RWPE1 (cell line): ENCODE results near the gene RSPH4A.
"Not testable (repeated sequence)": the region's sequence is repeated elsewhere in the genome, so short reads cannot be mapped to it uniquely, and the experiment has no call there.

Experiments
- CTCF ChIA-PET: fragments of 350-600 bp; sonication (Branson Sonifier 250); formaldehyde crosslinking; extraction: SDS; loops from one replicate; lab custom pipeline; 2021; lab: Yijun Ruan, JAX
- POLR2A ChIA-PET: fragments of 400-600 bp; formaldehyde crosslinking; extraction: SDS; loops from one replicate; lab custom pipeline; 2020; ENCODE audit warnings: antibody characterized with exemption; ENCODE audit not compliant: low non-redundant PET; lab: Yijun Ruan, JAX
- DNase-seq: peaks from one replicate; pipeline ENCODE4 v3.0.0; 2012; ENCODE audit warnings: low spot score
- H3K27ac ChIP-seq: fragments of 450-650 bp; 2 replicates; pipeline ENCODE4 v1.5.1; 2017
- TF ChIP-seq, protein P1 (sequence below): fragments of 450-650 bp; conservative IDR thresholded peaks from 2 replicates; pipeline ENCODE4 v1.5.1; 2017; ENCODE audit warnings: low read depth, mild to moderate bottlenecking

Gene RSPH4A

DNA sequence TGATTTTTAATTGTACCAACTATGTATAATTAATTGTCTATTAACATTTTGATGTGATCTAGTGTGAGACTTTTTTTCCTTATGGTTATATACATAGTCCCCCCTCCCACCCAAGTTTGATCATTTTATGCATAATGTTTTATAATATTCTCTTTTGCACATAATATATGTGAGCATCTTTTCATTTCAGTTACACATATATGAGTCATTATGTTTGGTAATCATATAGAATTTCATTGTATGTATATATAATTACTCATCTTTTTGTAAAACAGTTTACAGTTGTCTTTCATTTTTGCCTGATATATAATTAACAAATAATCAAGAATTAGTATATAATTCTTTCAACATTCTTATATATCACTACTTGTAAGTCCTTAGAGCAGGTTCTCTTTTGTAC lies 30.0 kb upstream of the RSPH4A start:
- TF ChIP-seq, protein P1, sequence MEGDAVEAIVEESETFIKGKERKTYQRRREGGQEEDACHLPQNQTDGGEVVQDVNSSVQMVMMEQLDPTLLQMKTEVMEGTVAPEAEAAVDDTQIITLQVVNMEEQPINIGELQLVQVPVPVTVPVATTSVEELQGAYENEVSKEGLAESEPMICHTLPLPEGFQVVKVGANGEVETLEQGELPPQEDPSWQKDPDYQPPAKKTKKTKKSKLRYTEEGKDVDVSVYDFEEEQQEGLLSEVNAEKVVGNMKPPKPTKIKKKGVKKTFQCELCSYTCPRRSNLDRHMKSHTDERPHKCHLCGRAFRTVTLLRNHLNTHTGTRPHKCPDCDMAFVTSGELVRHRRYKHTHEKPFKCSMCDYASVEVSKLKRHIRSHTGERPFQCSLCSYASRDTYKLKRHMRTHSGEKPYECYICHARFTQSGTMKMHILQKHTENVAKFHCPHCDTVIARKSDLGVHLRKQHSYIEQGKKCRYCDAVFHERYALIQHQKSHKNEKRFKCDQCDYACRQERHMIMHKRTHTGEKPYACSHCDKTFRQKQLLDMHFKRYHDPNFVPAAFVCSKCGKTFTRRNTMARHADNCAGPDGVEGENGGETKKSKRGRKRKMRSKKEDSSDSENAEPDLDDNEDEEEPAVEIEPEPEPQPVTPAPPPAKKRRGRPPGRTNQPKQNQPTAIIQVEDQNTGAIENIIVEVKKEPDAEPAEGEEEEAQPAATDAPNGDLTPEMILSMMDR, result no peak
- POLR2A ChIA-PET, result no interaction called here
- no peak for DNase-seq
- no peak overlapping the region for H3K27ac ChIP-seq
- CTCF ChIA-PET, result interaction anchor here (0.7 kb wide), 1 partner anchor 13 kb away, joined by 4 read pairs; no protein-coding TSS in a partner anchor

DNA sequence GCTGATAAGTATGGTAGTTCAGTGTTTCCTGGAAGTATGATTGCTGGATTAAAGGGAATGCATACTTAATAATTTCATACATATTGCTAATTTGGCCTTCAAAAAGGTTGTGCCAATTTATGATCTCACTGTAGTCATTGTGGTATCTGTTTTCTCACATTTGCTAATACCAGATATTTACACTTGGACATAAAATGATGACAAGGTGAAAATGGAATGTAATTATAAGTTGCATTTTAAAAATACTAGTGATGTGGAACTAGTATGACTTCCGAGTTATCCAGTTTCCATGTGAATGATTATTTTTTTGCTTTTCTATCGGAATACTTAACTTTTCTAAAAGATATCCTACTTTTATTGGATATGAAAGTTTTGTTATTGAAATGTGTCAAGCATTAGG lies 29.5 kb upstream of the RSPH4A start:
- TF ChIP-seq, protein P1, result no peak
- POLR2A ChIA-PET, result no interaction called here
- no peak overlapping the region for H3K27ac ChIP-seq
- CTCF ChIA-PET, result no interaction called here
- no peak for DNase-seq

DNA sequence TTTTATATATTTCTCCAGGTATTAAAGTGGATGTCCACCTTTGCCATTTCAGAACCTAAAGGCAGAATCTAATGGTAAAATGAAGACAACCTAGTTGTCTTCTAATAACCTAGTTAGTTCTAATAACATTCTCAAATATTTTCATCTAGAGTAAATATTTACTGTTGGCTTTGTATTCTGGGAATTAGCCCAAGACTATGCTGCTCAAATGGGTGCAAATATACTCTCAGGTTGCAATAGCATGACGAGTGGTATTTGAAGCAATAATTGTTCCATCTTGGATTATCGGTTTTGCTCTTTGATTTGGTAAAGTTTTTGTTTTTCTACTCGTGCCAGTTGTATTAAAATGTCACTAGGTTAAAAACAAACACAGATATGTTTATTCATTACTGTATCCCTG lies 21.0 kb upstream of the RSPH4A start:
- no peak overlapping the region for H3K27ac ChIP-seq
- TF ChIP-seq, protein P1, result no peak
- ChIA-PET CTCF (no interaction called here), POLR2A (no interaction called here)
- DNase-seq, result no peak

DNA sequence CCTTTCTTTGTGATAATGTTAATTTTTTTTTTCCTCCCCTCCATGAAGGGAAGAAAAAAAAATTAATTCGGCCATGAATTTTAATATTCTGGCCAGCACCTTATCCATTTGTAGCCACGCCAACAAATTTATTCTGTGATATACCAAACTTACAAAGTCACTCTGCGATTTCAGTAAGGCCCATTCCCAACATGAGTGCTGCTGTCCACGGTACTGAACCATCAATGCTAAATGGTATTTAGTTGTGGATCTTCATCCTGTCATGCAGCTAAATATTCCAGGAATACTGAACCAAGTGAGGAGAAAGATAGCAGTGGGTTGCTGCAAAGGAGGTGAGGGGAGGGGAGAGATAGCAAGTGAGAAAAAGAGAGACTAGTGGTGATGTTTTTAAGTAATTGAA lies 19.5 kb upstream of the RSPH4A start:
- DNase-seq, result no peak
- no peak overlapping the region for H3K27ac ChIP-seq
- POLR2A ChIA-PET, result no interaction called here
- TF ChIP-seq, protein P1, result no peak
- CTCF ChIA-PET, result interaction anchor here (0.6 kb wide), 1 partner anchor 184 kb away, joined by 3 read pairs; no protein-coding TSS in a partner anchor

DNA sequence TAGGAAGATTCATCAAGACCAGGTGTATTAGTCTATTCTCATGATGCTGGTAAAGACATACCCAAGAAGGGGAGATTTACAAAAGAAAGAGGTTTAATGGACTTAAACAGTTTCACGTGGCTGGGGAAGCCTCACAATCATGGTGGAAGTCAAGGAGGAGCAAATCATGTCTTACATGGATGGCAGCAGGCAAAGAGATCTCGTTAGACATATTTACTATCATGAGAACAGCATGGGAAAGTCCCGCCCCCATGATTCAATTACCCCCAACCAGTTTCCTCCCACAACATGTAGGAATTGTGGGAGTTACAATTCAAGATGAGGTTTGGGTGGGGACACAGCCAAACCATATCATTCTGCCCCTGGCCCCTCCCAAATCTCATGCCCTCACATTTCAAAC lies 12.4 kb upstream of the RSPH4A start:
- H3K27ac ChIP-seq, CTCF ChIA-PET, POLR2A ChIA-PET, DNase-seq: not testable (repeated sequence)

DNA sequence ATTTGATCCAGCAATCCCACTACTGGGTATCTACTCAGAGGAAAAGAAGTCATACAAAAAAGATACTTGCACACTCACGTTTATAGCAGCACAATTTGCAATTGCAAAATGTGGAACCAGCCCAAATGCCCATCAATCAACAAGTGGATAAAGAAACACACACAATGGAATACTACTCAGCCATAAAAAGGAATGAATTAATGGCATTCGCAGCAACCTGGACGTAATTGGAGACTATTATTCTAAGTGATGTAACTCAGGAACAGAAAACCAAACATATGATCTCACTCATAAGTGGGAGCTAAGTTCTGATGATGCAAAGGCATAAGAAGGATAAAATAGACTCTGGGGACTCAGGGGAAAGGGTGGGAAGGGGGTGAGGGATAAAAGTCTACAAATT lies 11.4 kb upstream of the RSPH4A start:
- CTCF ChIA-PET, result not testable (repeated sequence)

DNA sequence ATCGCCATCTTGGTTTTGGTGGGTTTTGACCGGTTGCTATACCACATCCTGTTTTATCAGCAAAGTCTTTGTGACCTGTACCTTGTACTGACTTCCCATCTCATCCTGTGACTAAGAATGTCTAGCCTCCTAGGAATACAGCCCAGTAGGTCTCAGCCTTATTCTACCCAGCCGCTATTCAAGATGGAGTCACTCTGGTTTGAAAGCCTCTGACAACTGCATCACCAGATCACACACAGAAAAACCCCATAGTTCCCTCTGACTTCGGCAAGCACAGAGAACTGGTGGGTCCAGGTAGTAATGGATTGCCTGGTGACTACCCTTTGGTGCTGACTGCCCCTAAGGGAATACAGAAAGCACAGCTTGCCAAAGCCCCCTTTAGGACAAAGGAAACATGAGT lies 10.3 kb upstream of the RSPH4A start:
- ChIA-PET POLR2A (no interaction called here), CTCF (interaction anchor here (0.7 kb wide), 1 partner anchor 898 kb away, joined by 3 read pairs; no protein-coding TSS in a partner anchor)
- TF ChIP-seq, protein P1, result no peak
- DNase-seq, result no peak
- H3K27ac ChIP-seq, result no peak overlapping the region

More for the DNA sequence above, 11.4 kb upstream of the RSPH4A start:
- H3K27ac ChIP-seq, DNase-seq, POLR2A ChIA-PET: not testable (repeated sequence)

DNA sequence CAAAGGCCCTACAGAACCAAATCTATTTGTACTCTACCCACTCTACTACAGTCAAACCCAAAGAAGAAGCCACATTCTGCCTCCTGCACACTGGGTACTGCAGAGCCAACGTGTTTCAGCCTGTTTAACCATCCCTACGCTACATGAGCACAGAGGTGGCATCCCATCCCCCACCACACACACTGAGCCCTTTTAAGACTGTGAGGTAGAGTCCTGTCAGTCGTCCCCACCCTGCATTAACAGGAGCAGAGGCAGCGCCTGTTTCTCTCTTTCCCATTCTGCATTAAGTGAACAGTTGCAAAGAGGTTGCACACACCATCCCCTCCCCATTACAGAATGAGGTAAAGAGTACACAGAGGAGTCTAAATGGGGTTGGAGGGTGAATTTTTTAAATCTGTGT lies 5.2 kb upstream of the RSPH4A start:
- DNase-seq, result no peak
- no peak overlapping the region for H3K27ac ChIP-seq
- ChIA-PET POLR2A (no interaction called here), CTCF (interaction anchor here (1.0 kb wide), 1 partner anchor 393 kb away, joined by 3 read pairs; no protein-coding TSS in a partner anchor)
- TF ChIP-seq, protein P1, result no peak
